Measurements from ENCODE around the gene TUT7. TPM values are rescaled to one million over a fixed set of nuclear protein-coding genes. Genes with fewer than 3 reads are reported as not detected.
"Not testable (repeated sequence)": the region's sequence is repeated elsewhere in the genome, so short reads cannot be mapped to it uniquely, and the experiment has no call there.

The TUT7 gene
- total RNA-seq: 10 to 100 TPM; 16.3 to 20.2 TPM

GRCh38 chr9:86354011-86354817, at the start of gene TUT7:
TSS of gene TUT7 (minus strand) at chr9:86354410. CDS start at chr9:86353199, 1,211 bp downstream.
- peak within 1 kb of the TSS; percentile 70 to 81 for H3K4me3 ChIP-seq
- no peaks in the 10 kb centered on the region for H3K9me3 ChIP-seq
- TF ChIP-seq CTCF (IDR thresholded peaks at IDR 0.05): no peak
- no peaks in the 10 kb centered on the region for H3K27me3 ChIP-seq
- H3K36me3 ChIP-seq: peaks cover 4% of the 10 kb centered on the region
- H3K27ac ChIP-seq: peak within 1 kb of the TSS; percentile 95 to 98
- peak; percentile 95 for DNase-seq (ENCODE audit: low spot score)
- H3K4me1 ChIP-seq: peaks cover 0 to 57% of the 10 kb centered on the region in 2 donors

GRCh38 chr9:86402591-86402990, 48.4 kb upstream of the TUT7 start:
- TF ChIP-seq CTCF (IDR thresholded peaks at IDR 0.05): no peak
- peaks cover 0 to 11% of the 10 kb centered on the region in 2 donors for H3K4me1 ChIP-seq
- H3K27ac ChIP-seq: no peak overlapping the region
- H3K9me3 ChIP-seq: no peaks in the 10 kb centered on the region
- H3K4me3 ChIP-seq: no peak overlapping the region
- no peaks in the 10 kb centered on the region for H3K36me3 ChIP-seq
- no peak for DNase-seq (ENCODE audit: low spot score)
- H3K27me3 ChIP-seq: no peaks in the 10 kb centered on the region

GRCh38 chr9:86396412-86396811, 42.2 kb upstream of the TUT7 start:
- H3K27ac ChIP-seq: no peak overlapping the region
- H3K4me3 ChIP-seq: no peak overlapping the region
- no peaks in the 10 kb centered on the region for H3K27me3 ChIP-seq
- no peak for TF ChIP-seq CTCF (IDR thresholded peaks at IDR 0.05)
- DNase-seq (ENCODE audit: low spot score): no peak
- no peaks in the 10 kb centered on the region for H3K9me3 ChIP-seq
- H3K4me1 ChIP-seq: no peaks in the 10 kb centered on the region
- H3K36me3 ChIP-seq: no peaks in the 10 kb centered on the region

GRCh38 chr9:86390184-86390583, 36.0 kb upstream of the TUT7 start:
- H3K4me1 ChIP-seq; H3K4me3 ChIP-seq; H3K9me3 ChIP-seq; H3K36me3 ChIP-seq; H3K27me3 ChIP-seq; H3K27ac ChIP-seq; DNase-seq (ENCODE audit: low spot score): not testable (repeated sequence)

- no peaks in the 10 kb centered on the region for H3K4me1 ChIP-seq
- H3K4me3 ChIP-seq: no peak overlapping the region
- no peak for DNase-seq (ENCODE audit: low spot score)
- no peak overlapping the region for H3K27ac ChIP-seq
- no peaks in the 10 kb centered on the region for H3K9me3 ChIP-seq
- H3K27me3 ChIP-seq: no peaks in the 10 kb centered on the region
- H3K36me3 ChIP-seq: no peaks in the 10 kb centered on the region
- no peak for TF ChIP-seq CTCF (IDR thresholded peaks at IDR 0.05)
Measured at GRCh38 chr9:86389628-86390027, 35.4 kb upstream of the TUT7 start.

- H3K9me3 ChIP-seq: no peaks in the 10 kb centered on the region
- H3K36me3 ChIP-seq: no peaks in the 10 kb centered on the region
- DNase-seq (ENCODE audit: low spot score): no peak
- H3K4me1 ChIP-seq: no peaks in the 10 kb centered on the region
- no peak overlapping the region for H3K27ac ChIP-seq
- no peak for TF ChIP-seq CTCF (IDR thresholded peaks at IDR 0.05)
- H3K27me3 ChIP-seq: no peaks in the 10 kb centered on the region
- no peak overlapping the region for H3K4me3 ChIP-seq
Measured at GRCh38 chr9:86387376-86387775, 33.2 kb upstream of the TUT7 start.

GRCh38 chr9:86383000-86383399, 28.8 kb upstream of the TUT7 start:
- H3K9me3 ChIP-seq; H3K4me1 ChIP-seq; H3K4me3 ChIP-seq; H3K27me3 ChIP-seq; DNase-seq (ENCODE audit: low spot score); H3K36me3 ChIP-seq; H3K27ac ChIP-seq: not testable (repeated sequence)
